Choroid plexus epithelial cell (primary cell): ENCODE results near the gene ABCA7.
A peak's percentile ranks its signal among the peaks of the same experiment; 100 is the strongest.

Experiments
- DNase-seq: peaks from one replicate; pipeline ENCODE4 v3.0.0-alpha.2; 2010; ENCODE audit warnings: low read depth
- H3K4me3 ChIP-seq: 2 replicates; pipeline ENCODE4 v1.5.1; 2011; ENCODE audit warnings: low read depth, mild to moderate bottlenecking, control low read depth, low read length, moderate library complexity
- CTCF ChIP-seq: conservative IDR thresholded peaks from 2 replicates; pipeline ENCODE4 v1.5.1; 2011; ENCODE audit warnings: low read depth, mild to moderate bottlenecking, control low read depth, inconsistent platforms, low read length, moderate library complexity

The ABCA7 gene

GRCh38 chr19:1080360-1081161, 40.7 kb downstream of the ABCA7 start:
- no peak overlapping the region for H3K4me3 ChIP-seq
- no peak for DNase-seq
- no peak for TF ChIP-seq CTCF

GRCh38 chr19:1081301-1082164, 41.6 kb downstream of the ABCA7 start:
- TF ChIP-seq CTCF = no peak
- H3K4me3 ChIP-seq = no peak overlapping the region
- no peak for DNase-seq

- DNase-seq = peak; percentile 20
- no peak overlapping the region for H3K4me3 ChIP-seq
- TF ChIP-seq CTCF = no peak
Measured at GRCh38 chr19:1082165-1082927, 42.4 kb downstream of the ABCA7 start.

- no peak overlapping the region for H3K4me3 ChIP-seq
- TF ChIP-seq CTCF = no peak
- no peak for DNase-seq
Measured at GRCh38 chr19:1082928-1083816, 43.3 kb downstream of the ABCA7 start.

- no peak for TF ChIP-seq CTCF
- DNase-seq = no peak
- no peak overlapping the region for H3K4me3 ChIP-seq
Measured at GRCh38 chr19:1084024-1084868, 44.3 kb downstream of the ABCA7 start.
